ENCODE data around the gene SCN3A.

- TF ChIP-seq CTCF (IDR thresholded peaks at IDR 0.05): no peak
- no peak for TF ChIP-seq EP300 (IDR thresholded peaks at IDR 0.05)
These were observed 146.5 kb downstream of the SCN3A start for GRCh38 chr2:165057308-165057707.
